Left colon (tissue), 2 donors: Measurements from ENCODE around the gene LRRC46. TPM values are rescaled to one million over a fixed set of nuclear protein-coding genes. Genes with fewer than 3 reads are reported as not detected.

Source experiments
- ATAC-seq: fragments of 200-7000 bp; cut with Tn5 transposase; one replicate; pipeline ENCODE4 v1.9.1; 2020; ENCODE audit warnings: mild to moderate bottlenecking, moderate library complexity
- DNase-seq, 2 donors: peaks; one replicate each; pipeline ENCODE4 v3.0.0-alpha.2; 2020
- intact Hi-C, 2 donors: fragments of 100-400 bp; cut with DNase I in 1 of 2; cut with micrococcal nuclease in 1 of 2; formaldehyde crosslinking; loops; one replicate each; pipeline versions ENCODE4 v1.11.2 to v1.14.0; 2022; cut with DNase I, micrococcal nuclease
- total RNA-seq, 2 donors: library from RNA; stranded (reverse); fragmentation: NEBNext Ultra II Directional; extraction: Animal tissue kit (Norgen Biotek cat#: 25700); gene quantifications; one replicate each; pipeline ENCODE4 v1.2.1, GENCODE V29; 2021
- donor health status: DM: no; HTN: no; CAD: no.
- donor health status: DM: yes; HTN: yes; CAD: no.

LRRC46 gene
- total RNA-seq, 2 donors from 2014 or later = 0.42 TPM; not detected in 1

DNA sequence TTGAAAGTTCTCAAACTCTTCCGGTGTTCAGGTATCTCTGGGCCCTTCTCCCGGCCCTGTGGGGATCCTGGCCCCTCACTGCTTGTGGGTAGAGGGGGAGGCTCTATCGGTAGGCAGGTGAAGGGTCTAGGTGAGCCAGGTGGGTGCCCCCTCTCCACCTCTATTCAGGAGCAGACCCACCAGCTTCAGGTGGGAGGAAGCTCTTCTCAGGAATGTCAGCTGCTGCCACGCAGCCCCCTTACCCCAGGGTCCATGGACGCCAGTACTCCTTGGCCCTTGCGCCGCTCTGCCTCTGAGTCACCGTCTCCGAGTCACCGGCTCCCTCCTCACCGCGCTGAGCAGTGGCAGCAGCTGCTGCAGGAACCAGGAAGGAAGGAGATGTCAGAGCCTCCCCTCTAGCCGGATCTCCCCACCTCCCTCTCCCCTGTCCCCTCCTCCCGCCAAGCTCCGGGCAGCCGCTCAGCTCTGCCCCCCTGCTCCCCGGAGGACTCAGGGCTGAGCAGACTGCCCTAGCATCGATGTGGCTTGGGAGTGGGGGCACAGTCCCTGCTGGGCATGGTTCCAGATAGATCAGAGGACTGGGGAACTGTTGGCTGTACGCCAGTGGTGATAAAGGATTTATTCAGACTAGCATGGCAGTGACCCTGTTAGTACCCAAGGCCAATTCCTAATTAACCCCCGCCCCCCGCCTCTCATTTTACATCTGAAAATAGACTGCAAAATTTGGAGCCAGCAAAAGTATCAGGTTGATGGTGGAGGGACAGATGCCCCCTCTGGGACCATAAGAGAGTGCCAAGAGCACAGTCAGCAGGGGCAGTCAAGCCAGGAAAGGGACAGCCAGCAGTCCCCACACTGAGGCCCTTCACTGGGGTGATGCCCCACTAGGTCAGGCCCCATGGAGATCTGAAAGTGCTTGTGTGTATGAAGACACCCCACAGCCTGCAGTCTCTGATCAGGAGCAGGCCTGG is 9.8 kb upstream of the LRRC46 start, which contains the start of gene OSBPL7:
OSBPL7 (minus strand) TSS at position 371 of the 968 bp plus-strand sequence. CDS start 1,516 bp downstream, outside the sequence.
- intact Hi-C loops = no loop called here
- peak; percentile 82 to 89 for DNase-seq
- peak; percentile 75 for ATAC-seq

GRCh38 chr17:47822785-47823184 is 8.7 kb upstream of the LRRC46 start:
- no peak for ATAC-seq
- intact Hi-C loops = no loop called here
- DNase-seq = no peak

- intact Hi-C loops = no loop called here
- ATAC-seq (no peak), DNase-seq (no peak)
Observed at GRCh38 chr17:47823519-47823918, 8.0 kb upstream of the LRRC46 start.

- intact Hi-C loops = no loop called here
- DNase-seq = no peak
Observed at GRCh38 chr17:47829870-47830269, 1.6 kb upstream of the LRRC46 start.

DNA sequence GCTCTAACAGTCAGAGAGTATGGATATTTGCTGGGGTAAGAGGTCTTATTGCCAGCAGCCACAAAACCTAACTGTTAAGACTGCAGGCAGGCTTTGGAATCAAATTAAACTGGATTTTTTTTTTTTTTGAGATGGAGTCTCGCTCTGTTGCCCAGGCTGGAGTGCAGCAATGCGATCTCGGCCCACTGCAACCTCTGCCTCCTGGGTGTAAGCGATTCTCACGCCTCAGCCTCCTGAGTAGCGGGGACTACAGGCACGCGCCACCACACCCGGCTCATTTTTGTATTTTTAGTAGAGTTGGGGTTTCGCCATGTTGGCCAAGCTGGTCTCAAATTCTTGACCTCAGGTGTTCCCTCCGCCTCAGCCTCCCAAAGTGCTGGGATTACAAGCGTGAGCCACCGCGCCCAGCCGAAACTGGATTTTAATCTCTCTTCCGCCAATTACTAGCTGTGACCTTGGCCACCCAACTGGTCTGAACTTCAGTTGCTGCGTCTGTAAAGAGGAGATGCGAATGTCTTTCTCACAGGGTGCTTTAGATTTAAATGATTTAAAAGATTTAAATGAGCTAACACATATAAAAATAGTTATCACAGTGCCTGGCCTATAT is 971 bp upstream of the LRRC46 start:
- ATAC-seq (peak; percentile 23), DNase-seq (no peak)
- intact Hi-C loops = no loop called here

More at GRCh38 chr17:47829870-47830269, 1.6 kb upstream of the LRRC46 start:
- ATAC-seq = no peak

- DNase-seq (no peak), ATAC-seq (peak; percentile 5)
- intact Hi-C loops = no loop called here
Observed at GRCh38 chr17:47831934-47832327, 461 bp downstream of the LRRC46 start.

GRCh38 chr17:47834756-47835155 is 3.3 kb downstream of the LRRC46 start:
- ATAC-seq (no peak), DNase-seq (no peak)
- intact Hi-C loops = no loop called here

- DNase-seq = peak in 1 of 2 donors; percentile 19
- intact Hi-C loops = no loop called here
- ATAC-seq = no peak
Observed at GRCh38 chr17:47836601-47837000, 5.1 kb downstream of the LRRC46 start.

DNA sequence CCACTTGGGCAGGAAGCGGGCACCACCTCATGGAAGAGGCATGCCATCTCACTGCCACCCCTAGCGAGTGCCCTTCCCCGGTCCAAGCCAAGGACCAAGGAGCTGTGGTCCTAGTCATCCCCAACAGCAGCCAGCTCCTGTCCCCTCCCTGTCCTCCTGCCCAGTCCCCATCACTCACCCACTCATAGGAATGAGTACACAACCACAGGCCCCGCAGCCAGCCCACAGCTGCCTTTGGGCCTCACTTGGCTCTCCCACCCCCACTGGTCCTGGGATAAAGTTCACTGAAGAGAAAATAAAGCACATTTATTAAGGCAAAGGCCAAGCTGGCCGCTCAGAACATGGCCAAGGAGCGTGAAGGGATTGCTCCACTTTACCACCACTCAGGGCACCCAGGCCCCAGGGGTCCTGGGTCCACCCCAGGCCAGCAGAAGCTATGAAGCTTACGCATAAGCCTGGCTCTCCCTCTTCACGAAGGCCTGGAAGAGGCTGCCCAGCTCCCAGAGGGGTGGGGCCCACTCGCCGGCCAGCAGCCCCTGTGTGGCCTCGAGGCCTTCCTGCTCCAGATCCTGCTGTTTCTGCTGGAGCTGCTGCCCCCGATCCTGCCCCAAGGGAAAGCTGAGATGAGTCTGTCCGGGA is 6.0 kb downstream of the LRRC46 start:
- DNase-seq = no peak
- intact Hi-C loops = no loop called here

GRCh38 chr17:47838636-47839035 is 7.2 kb downstream of the LRRC46 start:
- ATAC-seq (no peak), DNase-seq (no peak)
- intact Hi-C loops = no loop called here

More for the DNA sequence above, 6.0 kb downstream of the LRRC46 start:
- ATAC-seq = no peak

GRCh38 chr17:47839071-47839470 is 7.6 kb downstream of the LRRC46 start:
- intact Hi-C loops = no loop called here
- ATAC-seq = no peak
- DNase-seq = no peak

DNA sequence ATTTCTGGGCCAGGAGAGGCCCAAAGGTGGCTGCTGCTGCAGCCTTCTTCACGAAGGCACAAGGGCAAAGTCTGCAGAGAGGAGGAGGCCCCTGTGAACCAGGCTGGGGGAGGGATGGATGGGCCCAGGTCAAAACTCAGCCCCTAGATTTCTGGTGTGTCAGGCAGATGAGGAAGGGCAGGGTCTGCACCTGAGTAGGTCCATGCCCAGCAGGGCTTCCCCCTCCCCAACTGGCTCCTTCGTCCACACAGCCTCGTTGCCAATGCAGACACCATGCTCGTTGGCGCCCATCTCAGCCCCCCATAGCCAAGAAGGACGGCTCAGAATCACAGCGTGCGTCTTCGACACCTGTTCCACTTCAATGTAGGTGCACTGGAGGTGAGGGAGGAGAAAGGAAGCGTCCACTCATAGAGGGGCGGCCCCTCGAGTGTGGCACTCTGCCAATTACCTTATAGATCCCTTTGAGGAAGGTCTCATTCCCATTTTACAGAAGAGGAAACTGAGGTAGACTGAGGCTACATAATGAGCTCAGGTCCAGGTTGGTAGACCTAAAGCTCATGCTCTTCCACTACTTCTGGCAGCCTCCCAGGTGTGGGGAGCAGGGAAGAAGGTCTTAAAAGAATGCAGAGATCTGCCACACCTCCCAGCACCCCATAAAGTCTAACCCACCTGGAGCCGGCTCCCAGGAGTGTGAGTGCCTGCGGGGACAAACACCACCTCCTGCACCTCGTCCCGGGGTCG is 8.7 kb downstream of the LRRC46 start:
- DNase-seq (peak in 1 of 2 donors; percentile 36), ATAC-seq (no peak)
- intact Hi-C loops = loop anchor here (5.0 to 10.0 kb wide), 2 partner anchors 47 to 105 kb away; partner anchors contain the start of gene PNPO (in 1 of the 2)

DNA sequence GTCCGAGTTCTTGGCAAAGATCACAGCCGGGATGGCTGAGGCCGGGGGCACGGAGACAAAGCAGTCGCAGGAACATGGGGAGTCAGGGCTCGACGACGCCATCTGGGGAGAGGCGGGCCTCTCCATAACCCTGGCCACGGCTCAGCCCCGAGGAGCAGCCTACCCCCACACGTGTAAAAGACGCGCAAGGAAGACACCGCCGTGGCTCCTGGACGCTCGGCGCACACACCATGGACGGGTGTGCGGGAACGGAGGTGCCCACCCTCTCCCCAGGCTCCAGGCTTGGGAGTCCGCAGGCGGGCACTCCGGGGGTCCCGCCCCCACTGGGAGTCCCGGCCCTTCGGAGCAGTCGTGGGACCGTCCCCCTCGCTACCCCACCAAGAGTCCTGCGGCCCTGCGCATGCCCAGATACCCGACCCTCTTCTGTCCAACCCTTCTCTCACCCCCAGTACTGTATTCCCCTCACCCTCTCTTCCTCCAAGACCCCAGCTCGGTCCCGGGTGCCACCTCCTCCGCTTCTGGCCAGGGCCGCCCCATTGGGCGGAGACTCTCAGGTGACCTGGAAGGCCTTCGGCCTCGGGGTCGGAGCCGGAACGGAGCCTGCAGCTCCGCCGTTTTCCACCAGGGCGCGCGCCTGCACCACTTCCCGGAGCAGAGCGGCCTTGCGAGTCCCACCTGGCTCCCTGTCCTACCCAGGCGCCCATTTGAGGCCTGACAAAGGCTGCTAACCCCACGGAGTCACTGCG is 9.4 kb downstream of the LRRC46 start, which contains the start of gene SCRN2:
SCRN2 (minus strand) TSS at position 532 of the 746 bp plus-strand sequence; CDS start at position 102, 430 bp downstream.
- DNase-seq (peak; percentile 89 to 93), ATAC-seq (peak; percentile 84)
- intact Hi-C loops = loop anchor here (5.0 to 10.0 kb wide), 2 partner anchors 46 to 104 kb away; partner anchors contain the start of gene PNPO (in 1 of the 2)

DNA sequence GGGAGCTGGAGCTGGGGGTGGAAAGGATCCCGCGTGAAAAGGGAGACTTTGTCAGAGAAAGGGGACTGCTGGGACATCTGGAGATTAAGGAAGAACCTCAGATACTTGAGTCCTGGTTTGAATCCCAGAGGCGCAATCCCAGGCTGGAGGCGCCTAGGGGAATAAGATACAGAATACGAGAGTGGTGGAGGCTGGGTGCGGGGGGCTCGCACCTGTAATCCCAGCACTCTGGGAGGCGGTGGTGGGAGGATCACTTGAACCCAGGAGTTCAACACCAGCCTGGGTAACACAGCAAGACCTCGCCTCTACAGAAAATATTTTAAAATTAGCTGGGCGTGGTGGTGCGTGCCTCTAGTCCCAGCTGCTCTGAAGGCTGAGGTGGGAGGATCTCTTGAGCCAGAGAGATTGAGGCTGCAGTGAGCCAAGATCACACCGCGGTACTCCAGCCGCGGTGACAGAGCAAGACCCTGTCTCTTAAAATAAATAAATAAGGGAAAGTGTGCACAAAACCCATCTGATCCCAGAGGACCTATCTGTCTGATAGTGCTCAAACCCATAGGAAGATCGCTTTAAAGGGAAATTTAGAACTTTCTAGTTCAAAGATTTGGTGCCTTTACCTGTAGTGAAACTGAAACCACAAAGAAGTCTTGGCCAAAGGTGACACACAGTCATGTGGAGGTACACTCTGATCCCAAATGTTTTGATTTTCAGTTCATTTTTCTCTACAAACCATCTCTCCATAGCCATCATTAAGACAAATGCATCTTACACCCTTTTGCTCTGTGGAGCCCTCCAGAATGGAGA is 10.2 kb downstream of the LRRC46 start:
- intact Hi-C loops = loop anchor here (2.0 to 10.0 kb wide), 3 partner anchors 46 to 103 kb away; partner anchors contain the start of gene PNPO (in 1 of the 2)
- peak; percentile 22 for ATAC-seq
- DNase-seq = no peak

DNA sequence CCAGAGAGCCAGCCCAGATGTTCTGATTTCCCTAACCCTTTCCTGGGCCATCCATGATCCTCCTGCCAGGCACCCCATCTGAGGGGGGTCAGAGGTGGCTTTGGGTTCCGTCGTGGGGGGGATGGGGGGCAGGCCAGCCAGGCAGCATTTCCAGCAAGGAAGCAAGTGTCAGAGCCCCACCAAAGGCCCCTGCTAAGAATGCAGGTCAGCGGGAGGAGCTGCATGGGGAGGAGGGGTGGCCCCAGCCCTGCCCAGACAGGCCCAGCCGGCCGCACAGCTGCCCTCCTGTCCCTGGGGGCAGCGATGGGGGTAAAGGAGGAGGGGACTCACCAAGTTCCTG is 11.9 kb downstream of the LRRC46 start:
- DNase-seq = no peak
- ATAC-seq = no peak
- intact Hi-C loops = loop anchor here (2.0 to 10.0 kb wide), 3 partner anchors 44 to 101 kb away; partner anchors contain the start of gene PNPO (in 1 of the 2)

- DNase-seq (no peak), ATAC-seq (no peak)
- intact Hi-C loops = loop anchor here (5.0 to 10.0 kb wide), 2 partner anchors 43 to 101 kb away; partner anchors contain the start of gene PNPO (in 1 of the 2)
Observed at GRCh38 chr17:47844227-47844626, 12.8 kb downstream of the LRRC46 start.
